ENCODE data around the gene ING4. TPM values are rescaled to one million over a fixed set of nuclear protein-coding genes. Genes with fewer than 3 reads are reported as not detected.
A peak's percentile ranks its signal among the peaks of the same experiment; 100 is the strongest.

Gene ING4
- total and polyA plus RNA-seq, 2 of the 4 experiments (the other 2 are of a cell fraction) = 22.0 to 47.5 TPM

GRCh38 chr12:6605421-6606330, 57.2 kb downstream of the ING4 start:
- ChIA-PET POLR2A (ENCODE audit: unreplicated experiment) (interaction anchor here (1.4 kb wide), 1 partner anchor 9 kb away, joined by 11 read pairs; no protein-coding TSS in a partner anchor), CTCF (no interaction called here)
- no peak overlapping the region for H2BK20ac ChIP-seq (ENCODE audit: low read depth, low read length)
- no peak overlapping the region for H4K5ac ChIP-seq (ENCODE audit: low read depth, low read length)
- H2BK15ac ChIP-seq (ENCODE audit: low read depth, low read length) = no peak overlapping the region
- peak overlapping the region; percentile 89 for H3K23ac ChIP-seq (ENCODE audit: low read depth, low read length)
- DNase-seq (peak; percentile 37), ATAC-seq (ENCODE audit: low read depth) (peak; percentile 6)
- TF ChIP-seq BHLHE40 (IDR thresholded peaks at IDR 0.05; ENCODE audit: low read depth, low read length) (no peak), MAFK (IDR thresholded peaks at IDR 0.05; ENCODE audit: low read depth, low read length) (no peak), MXI1 (IDR thresholded peaks at IDR 0.05; ENCODE audit: borderline replicate concordance, low read depth, low read length) (peak; percentile 64; the same call in 1 of the 2 replicates), CTCF (conservative IDR thresholded peaks at IDR 0.05; ENCODE audit: low read depth, low read length) (peak; percentile 12; the same call in 1 of the 2 replicates)
- H2AK9ac ChIP-seq (replicated peaks; ENCODE audit: low read depth, low read length, poor library complexity) = peak overlapping the region; percentile 63
- peaks cover 24% of the 10 kb centered on the region for H3K9me1 ChIP-seq (ENCODE audit: insufficient read depth, low read length)
- no TSS peak for BruUV-seq (replicated peaks)
- H3K14ac ChIP-seq (replicated peaks; ENCODE audit: low read depth, low read length) = peak overlapping the region; percentile 91
- H4K8ac ChIP-seq (ENCODE audit: low read depth in 2 of 2, low read length in 2 of 2) = no peak overlapping the region; a peak in 1 of 4 replicates
- in situ Hi-C loops (cut with MboI; ENCODE audit: low sequenced_read_pairs) (no loop called here), intact Hi-C loops (cut with micrococcal nuclease) (loop anchor here (5.0 kb wide), 1 partner anchor 48 kb away; the partner anchor contains the start of gene IFFO1), dilution Hi-C loops (cut with HindIII; ENCODE audit: low sequenced_read_pairs, unreplicated experiment) (no loop called here)
- H3K9me3 ChIP-seq (ENCODE audit: control insufficient read depth, insufficient read depth, low read length) = no peaks in the 10 kb centered on the region
- H4K91ac ChIP-seq (ENCODE audit: insufficient read depth, low read depth, low read length) = peak overlapping the region; percentile 2; the same call in 1 of the 2 replicates
- H3K79me1 ChIP-seq (ENCODE audit: low read depth in 1 of 2, low read length in 2 of 2) = peaks cover 35 to 57% of the 10 kb centered on the region in 2 experiments
- H3K18ac ChIP-seq (ENCODE audit: low read depth, low read length) = no peak overlapping the region
- H3K9ac ChIP-seq (ENCODE audit: low read depth, low read length) = peak overlapping the region; percentile 80
- H2AFZ ChIP-seq (replicated peaks; ENCODE audit: low read length, poor library complexity) = peak overlapping the region; percentile 73
- peak overlapping the region; percentile 36 for H2AK5ac ChIP-seq (ENCODE audit: low read depth, low read length)
- peak overlapping the region; percentile 7 for H2BK5ac ChIP-seq (ENCODE audit: low read depth, low read length, poor library complexity, severe bottlenecking)
- H3K4me2 ChIP-seq (ENCODE audit: low read depth, low read length) = peak overlapping the region; percentile 79
- peaks cover 11% of the 10 kb centered on the region for H3K4me1 ChIP-seq (ENCODE audit: control insufficient read depth, insufficient read depth, low read length)
- H3K27ac ChIP-seq (ENCODE audit: insufficient read depth, low read length) = peak overlapping the region; percentile 88
- H3K56ac ChIP-seq (ENCODE audit: extremely low read depth, insufficient read depth, low read length) = peak overlapping the region; percentile 62; the same call in 1 of the 2 replicates
- H3K36me3 ChIP-seq (ENCODE audit: control insufficient read depth, insufficient read depth, low read length) = peaks cover 28% of the 10 kb centered on the region
- H3K4me3 ChIP-seq (ENCODE audit: insufficient read depth, low read depth, low read length) = peak overlapping the region; percentile 90
- peaks cover 50% of the 10 kb centered on the region for H4K20me1 ChIP-seq (ENCODE audit: insufficient read depth, low read length)
- H3K4ac ChIP-seq (ENCODE audit: low read depth, low read length) = peak overlapping the region; percentile 9
- no peak overlapping the region for H2BK120ac ChIP-seq (ENCODE audit: low read depth, low read length)
- H3K27me3 ChIP-seq (ENCODE audit: control insufficient read depth, insufficient read depth, low read length) = no peaks in the 10 kb centered on the region
- WGBS, 2 experiments (ENCODE audit: extremely low coverage in 2 of 2, insufficient read length in 1 of 2) = 0% methylated on average over 4 of the region's 18 CpGs; no CpG with 5 or more reads in 1 of the 2 experiments
